HG02943 (cell line): ENCODE measurements around the gene SFSWAP.

Experiments
- ATAC-seq: cut with Tn5 transposase; IDR thresholded peaks from one replicate; pipeline ENCODE4 v1.9.1; 2021; ENCODE audit warnings: mild to moderate bottlenecking, low read depth, moderate library complexity; ENCODE audit not compliant: unreplicated experiment

The SFSWAP gene

GRCh38 chr12:131830335-131830913, 119.5 kb downstream of the SFSWAP start:
- no peak for ATAC-seq

GRCh38 chr12:131830914-131831571, 120.2 kb downstream of the SFSWAP start:
- ATAC-seq, result no peak

- no peak for ATAC-seq
These were observed 120.7 kb downstream of the SFSWAP start for GRCh38 chr12:131831635-131832041.

GRCh38 chr12:131832321-131833231, 121.7 kb downstream of the SFSWAP start:
- ATAC-seq, result no peak

- ATAC-seq, result no peak
These were observed 122.5 kb downstream of the SFSWAP start for GRCh38 chr12:131833288-131833895.

- no peak for ATAC-seq
These were observed 123.2 kb downstream of the SFSWAP start for GRCh38 chr12:131833896-131834641.

GRCh38 chr12:131834798-131835615, 124.1 kb downstream of the SFSWAP start:
- no peak for ATAC-seq

- ATAC-seq, result no peak
These were observed 124.8 kb downstream of the SFSWAP start for GRCh38 chr12:131835616-131836171.

- no peak for ATAC-seq
These were observed 125.3 kb downstream of the SFSWAP start for GRCh38 chr12:131836193-131836592.

- no peak for ATAC-seq
These were observed 126.0 kb downstream of the SFSWAP start for GRCh38 chr12:131836714-131837397.

GRCh38 chr12:131840643-131841416, 129.9 kb downstream of the SFSWAP start:
- no peak for ATAC-seq

- no peak for ATAC-seq
These were observed 130.7 kb downstream of the SFSWAP start for GRCh38 chr12:131841547-131841946.

GRCh38 chr12:131842169-131842568, 131.3 kb downstream of the SFSWAP start:
- no peak for ATAC-seq

- no peak for ATAC-seq
These were observed 132.6 kb downstream of the SFSWAP start for GRCh38 chr12:131843527-131843926.

GRCh38 chr12:131844140-131844539, 133.2 kb downstream of the SFSWAP start:
- no peak for ATAC-seq

GRCh38 chr12:131844656-131845055, 133.8 kb downstream of the SFSWAP start:
- ATAC-seq, result no peak

GRCh38 chr12:131845121-131845520, 134.2 kb downstream of the SFSWAP start:
- no peak for ATAC-seq

- no peak for ATAC-seq
These were observed 136.6 kb downstream of the SFSWAP start for GRCh38 chr12:131847456-131847855.
